Naive B cell (primary cell): ENCODE results near the gene DIP2C. TPM values are rescaled to one million over a fixed set of nuclear protein-coding genes. Genes with fewer than 3 reads are reported as not detected.
"Not testable (repeated sequence)": the region's sequence is repeated elsewhere in the genome, so short reads cannot be mapped to it uniquely, and the experiment has no call there.

Source experiments
- ATAC-seq, 2 donors: fragments of 150-1000 bp; cut with Tn5 transposase; 2 replicates each; pipeline ENCODE4 v1.10.0; 2021; ENCODE audit warnings: low read depth in 2 of 2, mild to moderate bottlenecking in 2 of 2, moderate library complexity in 2 of 2
- DNase-seq: peaks from one replicate; pipeline ENCODE4 v3.0.0; 2022
- H3K27ac Mint-ChIP-seq, 6 donors: one replicate each; pipeline ENCODE4 v1.8.0; 2020 to 2022; ENCODE audit warnings: mild to moderate bottlenecking in 6 of 6, mixed read lengths in 6 of 6, moderate library complexity in 5 of 6, inconsistent platforms in 2 of 6
- H3K27me3 Mint-ChIP-seq, 3 donors: one replicate each; pipeline ENCODE4 v1.8.0; 2021 to 2022; ENCODE audit warnings: mixed read lengths in 3 of 3, mild to moderate bottlenecking in 1 of 3
- H3K36me3 Mint-ChIP-seq, 2 donors: one replicate each; pipeline ENCODE4 v1.8.0; 2020 to 2022; ENCODE audit warnings: mixed read lengths in 2 of 2, inconsistent platforms in 1 of 2, mild to moderate bottlenecking in 1 of 2
- H3K4me1 Mint-ChIP-seq, 3 donors: one replicate each; pipeline ENCODE4 v1.8.0; 2020 to 2022; ENCODE audit warnings: mixed read lengths in 3 of 3, inconsistent platforms in 1 of 3, mild to moderate bottlenecking in 1 of 3, moderate library complexity in 1 of 3
- H3K4me3 Mint-ChIP-seq, 8 donors: one replicate each; pipeline ENCODE4 v1.8.0; 2020 to 2022; ENCODE audit warnings: mild to moderate bottlenecking in 8 of 8, mixed read lengths in 8 of 8, moderate library complexity in 8 of 8, inconsistent platforms in 2 of 8
- H3K9me3 Mint-ChIP-seq, 7 donors: one replicate each; pipeline ENCODE4 v1.8.0; 2020 to 2022; ENCODE audit warnings: mixed read lengths in 7 of 7, mild to moderate bottlenecking in 5 of 7, inconsistent platforms in 2 of 7, moderate library complexity in 1 of 7
- polyA plus RNA-seq, 6 donors: library from polyadenylated mRNA; unstranded; fragments of 300-500 nt; fragmentation: Illumina TruSeq; gene quantifications; one replicate each; pipeline ENCODE4 v1.2.3, GENCODE V29; 2021; ENCODE audit warnings: low read depth in 6 of 6

The DIP2C gene
- polyA plus RNA-seq, 6 donors from 2014 or later, result 0.36 to 1.7 (median 0.78) TPM; not detected in 1

DNA sequence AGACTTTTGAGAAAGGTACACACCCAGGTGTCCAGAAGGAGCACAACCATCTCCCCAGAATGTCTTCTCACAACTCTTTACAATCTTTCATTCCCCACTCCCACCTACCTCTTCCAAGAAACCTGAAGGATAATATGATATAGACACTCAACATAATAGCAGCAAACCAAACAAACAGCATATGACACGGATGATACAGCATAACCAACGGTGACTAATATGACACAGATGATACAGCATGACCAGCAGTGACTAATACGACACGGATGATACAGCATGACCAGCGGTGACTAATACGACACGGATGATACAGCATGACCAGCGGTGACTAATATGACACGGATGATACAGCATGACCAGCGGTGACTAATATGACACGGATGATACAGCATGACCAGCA lies 264.7 kb downstream of the DIP2C start:
- H3K36me3 Mint-ChIP-seq, H3K27ac Mint-ChIP-seq, H3K4me1 Mint-ChIP-seq, H3K4me3 Mint-ChIP-seq, H3K9me3 Mint-ChIP-seq, ATAC-seq, DNase-seq: not testable (repeated sequence)
- H3K27me3 Mint-ChIP-seq, result peaks cover 4 to 12% (median 10%) of the 10 kb centered on the region in 3 donors

DNA sequence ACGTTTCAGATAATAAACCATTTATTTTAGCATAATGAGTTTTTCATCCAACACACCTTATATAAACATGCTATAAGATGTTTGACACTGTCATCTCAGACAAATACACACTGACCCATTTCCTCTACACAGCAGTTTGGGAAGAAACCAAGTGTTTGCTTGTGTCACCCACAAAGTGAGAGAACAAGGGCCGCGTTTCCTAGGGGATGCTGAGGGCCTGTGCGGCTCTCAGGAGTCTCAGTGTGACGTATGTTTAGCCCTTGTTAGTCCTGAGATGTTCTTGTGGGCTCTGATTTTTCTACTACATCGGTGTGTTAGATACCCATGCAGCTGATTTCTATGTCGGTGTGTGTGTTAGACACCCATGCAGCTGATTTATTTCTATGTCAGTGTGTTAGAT lies 266.3 kb downstream of the DIP2C start:
- no peaks in the 10 kb centered on the region for H3K4me1 Mint-ChIP-seq
- no peaks in the 10 kb centered on the region for H3K36me3 Mint-ChIP-seq
- H3K27ac Mint-ChIP-seq, result no peak overlapping the region
- peaks cover 4 to 8% (median 6%) of the 10 kb centered on the region in 3 donors for H3K27me3 Mint-ChIP-seq
- DNase-seq, result no peak
- H3K9me3 Mint-ChIP-seq, result peaks cover 0 to 2% (median 0%) of the 10 kb centered on the region in 7 donors
- no peak overlapping the region for H3K4me3 Mint-ChIP-seq
- no peak for ATAC-seq

- Mint-ChIP-seq H3K9me3 (peaks cover 0 to 2% (median 0%) of the 10 kb centered on the region in 7 donors), H3K4me3 (no peak overlapping the region), H3K36me3 (no peaks in the 10 kb centered on the region), H3K27me3 (peaks cover 4 to 8% (median 6%) of the 10 kb centered on the region in 3 donors), H3K27ac (no peak overlapping the region), H3K4me1 (no peaks in the 10 kb centered on the region)
- ATAC-seq (no peak), DNase-seq (no peak)
Observed at GRCh38 chr10:422675-423074, 266.8 kb downstream of the DIP2C start.

GRCh38 chr10:422241-422640 lies 267.2 kb downstream of the DIP2C start:
- Mint-ChIP-seq H3K27me3 (peaks cover 4 to 8% (median 4%) of the 10 kb centered on the region in 3 donors), H3K4me1 (no peaks in the 10 kb centered on the region), H3K36me3 (no peaks in the 10 kb centered on the region), H3K9me3 (peaks cover 0 to 2% (median 0%) of the 10 kb centered on the region in 7 donors), H3K27ac (no peak overlapping the region), H3K4me3 (no peak overlapping the region)
- DNase-seq (no peak), ATAC-seq (no peak)

- no peak for ATAC-seq
- Mint-ChIP-seq H3K36me3 (no peaks in the 10 kb centered on the region), H3K4me1 (no peaks in the 10 kb centered on the region), H3K27ac (no peak overlapping the region), H3K9me3 (peaks cover 0 to 2% (median 0%) of the 10 kb centered on the region in 7 donors), H3K27me3 (peaks cover 0 to 8% (median 0%) of the 10 kb centered on the region in 3 donors), H3K4me3 (no peak overlapping the region)
- no peak for DNase-seq
Observed at GRCh38 chr10:421170-421569, 268.3 kb downstream of the DIP2C start.

- Mint-ChIP-seq H3K27me3 (peaks cover 0 to 4% (median 0%) of the 10 kb centered on the region in 3 donors), H3K36me3 (no peaks in the 10 kb centered on the region)
- no peak for ATAC-seq
Observed at GRCh38 chr10:420154-421121, 269.0 kb downstream of the DIP2C start.

DNA sequence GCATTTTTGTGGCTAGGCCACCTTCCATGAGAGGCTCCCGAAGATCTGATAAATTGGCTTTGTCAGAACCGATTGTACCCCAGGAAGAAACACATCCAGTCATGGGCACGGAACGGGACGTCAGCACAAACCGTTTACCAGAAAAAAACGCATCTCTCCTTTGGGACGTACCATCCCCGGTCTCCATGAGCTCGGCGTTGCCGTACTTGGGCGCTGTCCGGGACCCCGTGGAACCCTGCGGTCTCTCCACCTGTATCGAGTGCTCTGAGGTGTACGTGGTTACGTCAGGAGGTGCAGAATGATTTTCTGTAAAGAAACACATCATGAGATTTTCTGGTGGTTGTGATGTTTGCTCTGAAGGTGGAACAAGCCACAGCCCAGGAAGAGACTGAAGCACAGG lies 270.6 kb downstream of the DIP2C start:
- no peaks in the 10 kb centered on the region for H3K27me3 Mint-ChIP-seq
- peak overlapping the region in 1 of 8 donors; percentile 42 for H3K4me3 Mint-ChIP-seq
- H3K27ac Mint-ChIP-seq, result no peak overlapping the region
- peaks cover 0 to 2% (median 0%) of the 10 kb centered on the region in 7 donors for H3K9me3 Mint-ChIP-seq
- H3K4me1 Mint-ChIP-seq, result no peaks in the 10 kb centered on the region
- H3K36me3 Mint-ChIP-seq, result no peaks in the 10 kb centered on the region
- no peak for DNase-seq
- no peak for ATAC-seq

More at GRCh38 chr10:420154-421121, 269.0 kb downstream of the DIP2C start:
- Mint-ChIP-seq H3K27ac (no peak overlapping the region), H3K4me3 (no peak overlapping the region), H3K4me1 (no peaks in the 10 kb centered on the region), H3K9me3 (peaks cover 0 to 2% (median 0%) of the 10 kb centered on the region in 7 donors)
- DNase-seq, result no peak

GRCh38 chr10:418226-418625 lies 271.2 kb downstream of the DIP2C start:
- peaks cover 0 to 2% (median 0%) of the 10 kb centered on the region in 7 donors for H3K9me3 Mint-ChIP-seq
- no peak overlapping the region for H3K27ac Mint-ChIP-seq
- ATAC-seq (no peak), DNase-seq (no peak)
- H3K4me1 Mint-ChIP-seq, result no peaks in the 10 kb centered on the region
- H3K4me3 Mint-ChIP-seq, result no peak overlapping the region
- H3K36me3 Mint-ChIP-seq, result peaks cover 0 to 5% of the 10 kb centered on the region in 2 donors
- H3K27me3 Mint-ChIP-seq, result no peaks in the 10 kb centered on the region

DNA sequence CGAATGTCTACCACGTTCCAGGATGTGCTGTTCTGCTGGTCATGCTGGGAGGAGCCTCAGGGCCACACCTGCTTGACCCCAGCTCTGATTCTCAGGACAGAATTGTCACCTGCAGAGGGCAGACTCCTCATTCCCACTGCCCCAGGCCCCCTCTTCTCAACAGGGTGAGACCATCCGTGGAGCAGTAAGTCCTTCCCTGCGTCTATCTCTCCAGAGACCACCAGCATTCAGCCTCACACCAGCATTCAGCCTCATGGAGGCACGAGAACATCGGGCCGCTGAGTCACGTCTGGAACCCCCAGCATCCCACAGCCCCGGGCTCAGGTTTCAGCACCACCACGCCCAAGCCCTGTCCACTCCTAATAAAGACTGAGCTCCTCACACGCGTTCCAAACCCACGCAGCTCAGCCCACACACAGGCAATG lies 273.4 kb downstream of the DIP2C start:
- Mint-ChIP-seq H3K9me3 (no peaks in the 10 kb centered on the region), H3K36me3 (peaks cover 0 to 8% of the 10 kb centered on the region in 2 donors), H3K27me3 (no peaks in the 10 kb centered on the region), H3K4me3 (no peak overlapping the region), H3K4me1 (no peaks in the 10 kb centered on the region), H3K27ac (peak overlapping the region in 1 of 6 donors; percentile 41)
- no peak for DNase-seq
- no peak for ATAC-seq

DNA sequence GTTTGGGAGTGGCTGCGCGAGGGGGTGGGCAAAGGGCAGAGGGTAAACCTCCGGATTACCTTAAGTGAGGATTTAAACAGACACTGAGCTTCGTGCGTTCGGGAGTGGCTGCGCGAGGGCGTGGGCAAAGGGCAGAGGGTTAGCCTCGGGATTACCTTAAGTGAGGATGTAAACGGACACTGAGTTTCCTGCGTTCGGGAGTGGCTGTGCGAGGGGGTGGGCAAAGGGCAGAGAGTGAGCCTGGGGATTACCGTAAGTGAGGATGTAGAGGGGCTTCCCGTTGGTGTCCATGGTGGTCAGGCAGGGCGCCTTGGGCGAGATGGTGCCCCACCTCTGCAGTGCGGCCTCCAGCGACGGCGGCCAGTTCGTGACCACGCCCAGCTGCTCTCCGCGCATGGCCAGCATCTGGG lies 275.8 kb downstream of the DIP2C start:
- ATAC-seq, result no peak
- no peak for DNase-seq
- Mint-ChIP-seq H3K4me1 (no peaks in the 10 kb centered on the region), H3K36me3 (peaks cover 0 to 13% of the 10 kb centered on the region in 2 donors), H3K4me3 (no peak overlapping the region), H3K27ac (peak overlapping the region in 1 of 6 donors; percentile 29), H3K27me3 (peaks cover 0 to 6% (median 0%) of the 10 kb centered on the region in 3 donors), H3K9me3 (no peaks in the 10 kb centered on the region)

- no peak overlapping the region for H3K4me3 Mint-ChIP-seq
- no peak overlapping the region for H3K27ac Mint-ChIP-seq
- H3K27me3 Mint-ChIP-seq, result peaks cover under 1 to 9% (median 7%) of the 10 kb centered on the region in 3 donors
- no peaks in the 10 kb centered on the region for H3K4me1 Mint-ChIP-seq
- peaks cover 0 to 13% of the 10 kb centered on the region in 2 donors for H3K36me3 Mint-ChIP-seq
- no peaks in the 10 kb centered on the region for H3K9me3 Mint-ChIP-seq
- ATAC-seq (peak in 1 of 2 donors; percentile 25), DNase-seq (no peak)
Observed at GRCh38 chr10:412109-412508, 277.4 kb downstream of the DIP2C start.

- no peak for ATAC-seq
- peaks cover 5 to 15% (median 7%) of the 10 kb centered on the region in 3 donors for H3K27me3 Mint-ChIP-seq
- H3K4me3 Mint-ChIP-seq, result no peak overlapping the region
Observed at GRCh38 chr10:411603-412002, 277.9 kb downstream of the DIP2C start.

GRCh38 chr10:409408-410040 lies 279.9 kb downstream of the DIP2C start:
- no peaks in the 10 kb centered on the region for H3K9me3 Mint-ChIP-seq
- peaks cover 7 to 17% (median 15%) of the 10 kb centered on the region in 3 donors for H3K27me3 Mint-ChIP-seq
- H3K4me3 Mint-ChIP-seq, result no peak overlapping the region

More at GRCh38 chr10:411603-412002, 277.9 kb downstream of the DIP2C start:
- no peak for DNase-seq
- Mint-ChIP-seq H3K9me3 (no peaks in the 10 kb centered on the region), H3K36me3 (peaks cover 0 to 13% of the 10 kb centered on the region in 2 donors), H3K4me1 (no peaks in the 10 kb centered on the region), H3K27ac (peak overlapping the region in 1 of 6 donors; percentile 29)

More at GRCh38 chr10:409408-410040, 279.9 kb downstream of the DIP2C start:
- Mint-ChIP-seq H3K27ac (no peak overlapping the region), H3K4me1 (no peaks in the 10 kb centered on the region), H3K36me3 (peaks cover 0 to 13% of the 10 kb centered on the region in 2 donors)
- ATAC-seq (no peak), DNase-seq (no peak)
